Dedifferentiated amniotic fluid mesenchymal stem cell (primary cell): Measurements from ENCODE around the gene TNFRSF1A.

Experiments
- DNase-seq: peaks from one replicate; pipeline ENCODE4 v3.0.0-alpha.2; 2016; ENCODE audit errors: extremely low spot score

Gene TNFRSF1A

DNA sequence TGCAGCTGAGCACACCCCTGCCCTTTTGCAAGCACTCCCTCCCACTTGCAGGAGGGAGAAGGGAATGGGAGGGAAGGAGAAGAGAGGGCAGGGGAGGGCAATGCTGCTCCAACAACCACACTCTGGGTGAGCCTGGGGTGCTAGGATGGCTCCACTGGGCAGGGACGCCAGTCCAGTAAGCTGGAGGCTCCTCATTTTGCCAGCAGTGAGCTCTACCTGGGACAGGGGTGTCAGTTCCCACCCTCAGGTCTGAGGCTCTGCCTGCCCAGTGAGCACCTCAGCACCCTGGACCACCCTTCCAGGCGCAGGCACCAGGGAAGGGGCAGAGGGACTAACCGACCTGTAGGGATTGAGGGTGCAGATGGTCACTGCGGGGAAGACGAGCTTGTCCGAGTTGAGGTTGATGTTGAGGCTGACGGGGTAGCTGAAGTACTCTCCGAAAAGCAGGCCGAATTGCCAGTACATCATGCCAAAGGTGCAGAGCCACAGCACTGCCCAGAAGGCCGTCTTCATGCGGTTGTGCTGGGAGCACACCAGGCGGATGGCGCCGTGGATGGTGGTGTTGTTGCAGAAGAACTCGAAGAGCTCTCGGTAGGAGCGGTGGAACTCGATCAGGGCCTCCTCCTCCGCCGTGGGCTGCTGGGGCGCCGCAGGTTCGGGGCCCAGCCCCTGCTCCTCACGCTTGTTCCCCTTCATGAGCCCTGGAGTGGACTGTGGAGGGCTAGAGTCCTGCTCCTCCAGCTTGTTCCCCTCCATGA is 32.3 kb upstream of the TNFRSF1A start:
- DNase-seq = no peak

GRCh38 chr12:6373022-6373787 is 31.3 kb upstream of the TNFRSF1A start:
- DNase-seq = no peak

DNA sequence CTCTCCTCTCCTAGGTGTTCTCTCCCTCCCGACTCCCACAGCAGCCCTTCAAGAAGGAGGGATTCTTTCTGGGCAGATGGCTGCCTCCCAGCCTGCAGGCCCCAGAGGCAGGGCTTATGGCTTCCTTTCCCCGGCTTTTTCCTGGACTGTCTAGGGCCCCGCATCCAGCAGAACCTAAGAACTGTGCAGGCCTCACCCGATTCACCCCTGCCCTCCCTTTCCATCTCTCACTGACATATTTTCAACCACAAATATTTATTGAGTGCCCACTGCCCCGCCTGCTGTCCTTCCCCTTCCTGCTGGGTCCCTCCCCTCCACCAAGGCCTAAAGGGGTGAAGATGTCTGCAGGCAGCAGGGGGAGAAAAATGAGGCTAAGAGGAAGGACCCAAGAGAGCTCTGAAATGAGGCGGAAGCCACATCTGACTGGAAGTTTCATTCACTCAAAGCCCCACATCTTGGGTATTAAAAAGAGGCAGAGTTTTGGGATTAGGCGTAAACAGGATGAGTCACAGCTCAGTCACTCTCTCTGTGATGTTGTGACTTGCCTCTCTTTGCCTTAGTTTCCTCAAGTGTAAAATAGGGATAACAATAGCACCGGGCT is 30.6 kb upstream of the TNFRSF1A start:
- DNase-seq = peak; percentile 49

DNA sequence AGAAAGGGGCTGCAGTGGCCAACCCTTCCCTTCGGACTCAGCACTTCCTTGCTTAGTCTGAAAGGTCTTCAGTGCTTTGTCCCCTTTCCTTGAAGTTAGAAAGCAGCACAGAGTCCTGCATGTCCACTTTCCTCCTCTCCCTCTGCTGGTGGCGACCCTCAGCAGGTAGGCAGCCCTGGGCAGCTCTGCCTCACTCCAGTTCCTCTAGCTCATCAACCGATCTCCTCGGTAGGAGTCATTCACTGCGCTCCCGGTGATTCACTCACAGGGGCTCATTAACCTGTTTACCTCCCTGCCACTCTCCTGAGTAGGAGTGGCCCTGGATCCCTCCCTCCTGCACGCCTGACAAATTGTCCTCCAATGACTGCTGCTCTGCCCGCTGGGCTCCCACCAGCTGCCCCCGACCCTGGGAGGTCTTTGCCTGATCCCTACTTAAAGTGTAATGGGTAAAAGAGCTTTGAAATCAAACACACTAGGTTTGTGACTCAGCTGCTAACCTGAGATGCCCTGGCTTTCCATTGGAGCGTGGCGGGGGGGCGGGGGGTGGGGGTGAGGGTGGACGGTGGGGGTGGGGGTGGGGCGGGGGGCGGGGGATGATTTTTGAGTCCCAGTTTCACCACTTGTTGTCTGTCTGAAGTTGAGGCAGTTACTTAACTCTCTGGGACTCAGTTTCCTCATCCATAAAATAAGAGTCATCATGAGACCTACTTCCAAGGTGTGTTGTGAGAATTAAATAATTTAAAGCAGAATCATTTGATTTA is 29.3 kb upstream of the TNFRSF1A start:
- no peak for DNase-seq

- DNase-seq = no peak
Observed at GRCh38 chr12:6370576-6370935, 28.7 kb upstream of the TNFRSF1A start.

DNA sequence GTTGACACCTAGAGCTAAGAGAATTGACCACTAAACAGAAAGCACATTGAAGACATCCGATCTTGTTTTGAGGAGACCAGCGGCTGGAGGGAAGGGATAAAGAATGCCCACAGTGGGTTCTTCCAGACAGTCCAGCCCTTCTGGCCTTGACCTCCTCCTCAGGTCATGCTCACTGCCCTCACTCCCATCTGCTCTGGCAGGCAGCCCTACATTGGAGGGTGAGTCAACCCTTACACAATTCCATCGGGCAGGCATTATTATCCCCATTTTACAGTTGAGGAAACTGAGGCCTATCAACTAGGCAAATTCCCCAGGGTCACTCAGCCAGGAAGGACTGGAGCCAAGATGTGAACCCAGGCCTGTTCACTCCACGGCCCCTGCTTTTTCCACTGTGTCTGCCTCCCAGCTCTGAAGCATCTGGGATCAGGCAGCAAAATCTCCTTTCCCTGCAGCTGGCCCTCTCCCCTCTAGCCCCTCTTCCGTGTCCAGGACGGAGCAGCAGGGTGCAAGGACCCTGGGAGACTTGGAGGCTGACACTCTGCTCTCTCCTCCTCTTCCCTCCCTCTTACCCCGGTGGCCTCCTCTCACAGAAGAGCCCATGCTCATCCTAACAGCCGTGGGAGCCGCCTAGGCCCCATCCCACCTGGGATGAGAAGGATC is 28.2 kb upstream of the TNFRSF1A start:
- DNase-seq = no peak

DNA sequence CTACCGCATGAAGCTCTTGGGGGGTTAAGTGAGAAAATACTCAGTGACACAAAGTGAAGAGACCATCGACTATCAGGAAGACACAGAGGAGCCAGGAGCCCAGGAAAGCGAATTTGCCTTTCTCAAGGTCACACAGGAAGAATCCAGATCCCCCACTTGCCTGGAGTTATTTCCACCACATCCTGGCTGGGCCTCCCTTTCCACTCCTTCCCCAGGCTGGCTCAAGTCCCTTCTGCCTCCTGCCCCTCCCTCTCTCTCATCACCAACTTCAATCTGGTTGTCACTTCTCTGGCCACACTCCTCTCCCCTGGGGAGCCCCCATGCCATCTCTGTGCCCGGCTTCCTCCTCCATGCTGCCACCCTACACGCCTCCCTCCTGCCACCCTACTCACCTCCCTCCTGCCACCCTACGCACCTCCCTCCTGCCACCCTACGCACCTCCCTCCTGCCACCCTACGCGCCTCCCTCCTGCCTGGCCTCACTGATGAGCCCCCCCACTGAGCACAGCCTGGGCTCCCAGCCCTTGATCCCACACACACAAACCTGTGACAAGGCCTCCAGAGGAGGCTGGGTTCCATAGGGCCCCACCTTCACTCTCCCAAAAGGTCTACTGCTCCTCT is 27.1 kb upstream of the TNFRSF1A start:
- no peak for DNase-seq

GRCh38 chr12:6367969-6368892 is 26.4 kb upstream of the TNFRSF1A start:
- no peak for DNase-seq

GRCh38 chr12:6367065-6367968 is 25.4 kb upstream of the TNFRSF1A start:
- DNase-seq = no peak

- DNase-seq = no peak
Observed at GRCh38 chr12:6364044-6364374, 22.1 kb upstream of the TNFRSF1A start.

DNA sequence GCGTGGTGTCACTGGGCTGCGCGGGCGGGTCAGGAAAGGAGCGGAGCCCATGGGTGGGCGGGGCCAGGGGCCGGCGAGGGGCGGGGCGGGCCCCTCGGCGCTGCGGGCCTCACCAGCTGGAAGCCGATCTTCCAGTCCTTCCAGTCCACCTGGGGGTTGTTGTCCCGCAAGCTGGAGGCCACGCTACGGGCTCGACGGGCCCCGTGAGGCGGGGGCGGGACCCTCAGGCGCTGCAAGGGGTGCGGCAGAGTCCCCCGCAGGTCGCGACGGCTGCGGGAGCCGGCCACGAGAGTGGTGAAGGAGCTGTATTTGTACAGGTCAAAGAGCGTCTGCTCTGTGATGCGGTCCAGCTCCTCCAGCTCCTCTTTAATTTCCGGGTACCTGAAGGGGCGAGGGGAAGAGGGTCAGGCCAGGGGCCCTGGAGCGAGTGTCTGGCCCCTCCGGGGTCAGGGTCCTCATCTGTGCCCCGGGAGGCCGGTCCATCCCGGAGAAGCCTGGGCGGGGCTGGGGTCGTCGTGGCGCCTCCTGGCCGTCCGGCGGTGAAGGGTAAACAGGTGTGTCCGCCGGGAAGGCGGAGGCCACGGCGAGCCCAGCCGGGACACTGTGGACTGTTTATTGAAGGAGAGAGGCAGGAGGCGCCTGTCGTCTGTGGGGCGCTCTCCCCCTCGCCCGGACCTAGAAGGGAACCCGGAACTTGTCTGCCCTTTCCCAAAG is 21.6 kb upstream of the TNFRSF1A start:
- DNase-seq = peak; percentile 31

- no peak for DNase-seq
Observed at GRCh38 chr12:6363010-6363329, 21.1 kb upstream of the TNFRSF1A start.

- DNase-seq = no peak
Observed at GRCh38 chr12:6362403-6362802, 20.5 kb upstream of the TNFRSF1A start.

DNA sequence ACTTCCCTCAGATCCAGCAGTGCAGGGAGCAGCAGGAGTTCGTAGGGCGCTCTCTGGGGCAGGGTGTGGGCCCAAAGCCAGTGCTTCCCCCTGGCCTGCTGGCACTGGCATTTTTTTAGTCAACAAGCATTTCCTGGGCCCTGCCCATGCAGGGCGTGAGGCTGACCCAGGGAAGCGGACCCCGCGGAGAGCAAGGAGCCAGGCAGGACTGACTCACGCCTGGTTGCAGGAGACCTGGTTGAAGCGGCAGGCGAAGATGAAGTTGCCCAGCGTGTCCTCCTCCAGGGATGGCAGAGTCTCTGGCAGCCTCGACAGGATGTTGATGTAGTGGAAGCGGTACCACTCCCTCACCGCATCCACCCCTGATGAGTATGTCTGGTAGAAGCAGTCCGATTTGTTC is 20.0 kb upstream of the TNFRSF1A start:
- no peak for DNase-seq

DNA sequence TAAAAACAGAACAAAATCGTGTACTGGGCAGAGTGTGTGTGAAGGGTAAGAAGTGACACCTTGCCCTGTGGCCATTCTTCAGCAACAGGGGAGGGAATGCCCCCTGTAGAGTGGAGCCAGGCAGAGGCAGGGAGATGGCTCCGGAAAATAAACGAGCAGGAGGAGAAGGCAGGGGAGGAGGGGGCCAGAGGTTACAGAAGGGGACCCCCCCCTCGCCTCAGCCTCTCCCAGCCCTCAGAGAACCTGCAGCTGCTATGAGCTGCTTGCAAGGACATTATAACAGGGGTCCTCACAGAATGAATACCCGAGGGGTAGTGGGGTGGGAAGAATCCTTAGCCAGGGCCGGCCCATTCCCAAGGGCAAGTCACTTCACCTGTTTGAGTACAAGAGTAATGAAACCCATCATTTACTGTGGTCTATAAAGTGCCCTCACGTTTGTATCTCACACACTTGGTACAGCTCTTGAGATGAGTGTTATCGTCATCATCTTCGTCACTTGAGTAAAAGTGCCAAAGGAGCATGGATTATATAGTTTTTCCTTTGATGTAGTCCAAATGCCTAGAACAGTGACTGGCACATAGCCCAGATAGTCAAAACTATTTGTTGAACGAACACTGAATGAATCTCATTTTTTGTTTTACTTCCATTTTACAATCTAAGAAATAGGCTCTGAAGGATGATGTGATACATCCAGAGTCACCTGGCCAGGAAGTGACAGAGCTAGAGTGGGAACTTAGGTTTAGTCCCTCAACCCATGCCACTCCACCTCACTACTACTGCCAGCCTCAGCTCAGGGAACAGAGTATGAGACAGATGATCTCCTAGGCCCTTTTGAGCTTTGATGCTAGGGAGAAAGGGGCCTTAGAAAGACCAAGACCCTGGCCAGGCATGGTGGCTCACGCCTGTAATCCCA is 19.0 kb upstream of the TNFRSF1A start:
- DNase-seq = no peak

- DNase-seq = no peak
Observed at GRCh38 chr12:6360080-6360571, 18.2 kb upstream of the TNFRSF1A start.

DNA sequence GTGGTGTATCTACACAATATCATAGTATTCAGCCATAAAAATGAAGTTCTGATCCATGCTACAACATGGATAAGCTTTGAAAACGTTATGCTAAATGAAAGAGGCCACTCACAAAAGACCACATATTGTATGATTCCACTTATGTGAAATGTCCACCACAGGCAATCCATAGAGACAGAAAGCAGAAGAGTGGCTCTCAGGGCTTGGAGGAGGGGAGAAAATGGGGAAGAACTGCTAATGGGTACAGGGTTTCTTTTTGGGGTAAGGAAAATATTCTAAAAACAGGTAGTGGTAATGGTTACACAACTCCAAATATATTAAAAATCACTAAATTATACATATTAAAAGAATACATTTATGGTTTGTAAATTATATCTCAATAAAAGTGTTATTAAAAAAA is 17.0 kb upstream of the TNFRSF1A start:
- DNase-seq = no peak
